HTR-8/SVneo (cell line): ENCODE data around the gene PYY.
A peak's percentile ranks its signal among the peaks of the same experiment; 100 is the strongest.
"Not testable (repeated sequence)": the region's sequence is repeated elsewhere in the genome, so short reads cannot be mapped to it uniquely, and the experiment has no call there.

ENCODE experiments used
- DNase-seq: peaks from one replicate; pipeline ENCODE4 v3.0.0; 2011; ENCODE audit warnings: low spot score, mixed read lengths; ENCODE audit not compliant: insufficient read length
- FAIRE-seq: peaks from 2 replicates; lab custom pipeline; 2011; peaks lifted over from hg19 to GRCh38; lab: Jason Lieb, UNC

PYY gene

DNA sequence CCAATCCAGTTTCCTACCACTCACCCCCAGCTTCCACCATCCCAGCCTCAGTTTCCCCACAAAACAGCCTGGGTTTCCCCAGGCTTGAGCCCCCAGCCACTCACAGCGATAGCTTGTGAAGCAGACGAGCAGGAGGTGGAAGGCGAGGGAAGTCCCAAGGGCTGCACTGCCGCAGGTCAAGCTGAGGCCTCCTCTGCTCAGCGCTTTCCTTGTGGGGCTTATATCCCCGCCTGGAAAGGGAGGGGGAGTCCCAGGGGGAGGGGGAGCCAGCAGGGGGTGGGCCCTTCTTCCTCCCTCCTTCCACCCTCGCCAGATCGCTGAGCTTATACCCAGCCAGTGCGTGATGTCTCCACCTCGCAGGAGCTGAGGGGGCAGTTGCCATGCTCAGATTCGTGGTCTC is at the start of gene PYY:
TSS of gene PYY (minus strand) at position 195 of the 400 bp plus-strand sequence. CDS start 457 bp downstream, outside the sequence.
- no peak for DNase-seq
- no peak for FAIRE-seq

DNA sequence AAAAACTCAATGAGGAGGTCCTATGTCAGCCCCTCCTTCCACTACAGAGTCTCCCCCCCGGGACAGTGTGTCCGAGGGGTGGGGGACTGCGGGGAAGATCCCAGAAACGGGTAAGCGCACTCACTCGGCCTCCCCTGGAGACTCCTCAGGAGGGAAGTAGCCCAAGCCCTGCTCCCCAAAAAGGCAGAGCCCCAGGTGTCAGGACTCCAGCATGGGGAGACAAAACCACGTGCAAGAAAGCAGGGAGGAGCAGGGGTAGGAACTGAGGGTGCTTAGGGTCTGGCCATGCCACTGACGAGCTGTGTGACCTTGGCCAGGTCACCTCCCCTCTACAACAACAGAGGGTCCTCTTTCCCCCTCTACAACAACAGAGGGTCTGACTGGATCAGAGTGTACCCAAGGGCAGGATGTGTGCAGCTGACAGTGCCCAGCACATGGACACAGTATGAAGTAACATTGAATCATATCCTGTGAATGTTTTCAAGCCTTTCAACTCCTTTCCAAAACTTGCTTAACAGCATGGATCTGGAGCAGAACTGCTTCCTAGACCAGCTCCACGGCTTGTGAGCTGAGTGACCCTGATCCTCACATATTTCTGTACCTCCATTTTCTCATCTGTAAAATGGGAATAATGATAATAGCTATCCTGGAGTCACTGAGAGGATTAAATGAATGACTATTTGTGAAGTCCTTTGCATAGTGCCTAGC is 48.6 kb upstream of the PYY start:
- DNase-seq (no peak), FAIRE-seq (peak; percentile 90)

DNA sequence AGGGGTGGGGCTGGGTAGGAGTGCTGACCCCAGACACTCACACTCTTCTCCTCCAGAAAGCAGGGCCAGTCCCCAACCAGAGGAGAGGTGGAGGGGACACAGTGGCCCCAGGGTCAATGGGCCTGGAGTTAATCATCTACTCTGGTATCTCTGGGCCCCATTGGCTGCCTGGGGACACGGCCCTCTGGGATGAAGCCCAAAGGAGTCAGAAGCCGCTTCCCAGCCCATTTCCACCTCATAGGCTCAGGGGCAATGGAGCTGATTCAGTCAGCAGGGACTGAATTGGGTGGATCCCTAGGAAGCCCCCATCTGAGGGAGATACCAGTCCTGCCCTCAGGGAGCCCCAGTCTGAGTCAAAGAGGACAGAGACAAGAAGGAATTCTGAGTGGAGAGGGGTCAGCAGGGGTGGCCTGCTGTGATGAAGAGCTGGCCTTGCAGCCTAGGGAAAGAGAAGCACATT is 47.8 kb upstream of the PYY start:
- FAIRE-seq: no peak
- DNase-seq: no peak

DNA sequence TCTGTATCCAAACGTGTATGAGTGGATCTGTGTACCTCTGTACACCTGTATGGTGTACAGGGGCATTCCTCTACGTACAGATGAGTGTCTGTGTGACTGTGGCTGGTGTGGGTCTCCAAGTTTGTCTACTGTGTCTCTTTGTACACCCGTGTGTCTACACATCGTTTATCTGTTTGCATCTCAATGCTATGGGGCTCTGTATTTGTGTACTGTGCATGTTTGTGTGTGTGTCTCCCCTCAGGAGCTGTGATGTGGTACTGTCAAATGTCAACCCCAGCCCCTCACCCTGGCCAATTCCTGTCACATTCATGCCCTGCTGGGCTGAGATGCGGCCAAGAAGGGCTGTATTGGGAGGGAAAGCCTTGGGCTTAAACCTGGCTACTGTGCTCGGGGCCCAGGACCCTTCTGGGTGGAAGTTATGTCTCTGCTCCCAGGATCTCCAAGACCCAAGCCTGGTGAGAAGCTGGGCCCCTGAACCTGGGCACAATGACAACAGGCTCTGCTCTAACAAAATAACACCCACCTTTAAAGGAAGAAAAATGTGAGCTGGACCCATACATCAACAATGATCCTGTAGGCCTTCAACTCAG is 47.2 kb upstream of the PYY start:
- no peak for DNase-seq
- FAIRE-seq: peak; percentile 52

DNA sequence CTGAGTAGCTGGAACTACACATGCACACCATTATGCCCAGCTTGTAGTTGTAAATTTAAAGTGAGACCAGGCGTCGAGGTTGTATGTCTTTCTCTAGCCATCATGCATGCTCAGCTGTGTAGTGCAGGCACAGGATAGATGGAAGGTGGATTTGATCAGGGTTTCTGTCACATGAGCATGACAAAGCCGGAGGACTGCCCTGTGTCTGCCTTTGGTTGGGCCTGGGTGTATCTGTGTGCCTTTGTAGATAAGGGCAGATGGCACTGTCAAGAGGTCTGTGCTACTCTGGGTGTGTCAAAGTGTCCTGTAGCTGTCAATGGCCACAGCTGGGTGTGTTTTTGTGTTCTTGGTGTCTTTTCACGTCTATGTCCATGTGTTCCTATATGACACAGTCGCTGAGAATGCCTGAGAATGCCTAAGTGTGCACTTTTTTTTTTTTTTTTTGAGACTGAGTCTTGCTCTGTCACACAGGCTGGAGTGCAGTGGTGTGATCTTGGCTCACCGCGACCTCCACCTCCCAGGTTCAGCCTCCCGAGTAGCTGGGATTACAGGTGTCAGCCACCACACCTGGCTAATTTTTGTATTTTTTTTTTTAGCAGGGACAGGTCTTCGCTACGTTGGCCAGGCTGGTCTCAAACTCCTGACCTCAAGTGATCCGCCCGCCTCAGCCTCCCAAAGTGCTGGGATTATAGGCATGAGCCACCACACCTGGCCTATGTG is 46.6 kb upstream of the PYY start:
- peak; percentile 76 for FAIRE-seq
- no peak for DNase-seq

DNA sequence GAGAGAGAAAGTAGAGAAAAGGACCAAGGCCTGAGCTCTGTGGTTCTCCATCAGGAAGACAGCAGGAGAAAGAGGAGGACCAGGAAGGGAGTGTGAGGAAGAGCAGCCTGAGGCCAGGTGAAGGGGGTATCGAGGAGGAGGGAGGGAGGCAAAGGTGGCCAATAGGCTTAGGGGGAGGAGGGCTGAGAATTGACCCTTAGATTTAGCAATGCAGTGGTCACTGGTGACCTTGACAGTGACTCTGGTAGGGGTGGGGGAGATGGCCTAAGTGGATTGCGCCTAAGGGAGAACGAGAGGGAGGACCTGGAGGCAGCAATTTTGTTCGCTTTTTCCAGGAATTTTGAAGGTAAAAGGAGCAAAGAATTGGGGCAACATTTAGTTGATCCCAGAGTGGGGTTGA is 45.3 kb upstream of the PYY start:
- FAIRE-seq: peak; percentile 60

DNA sequence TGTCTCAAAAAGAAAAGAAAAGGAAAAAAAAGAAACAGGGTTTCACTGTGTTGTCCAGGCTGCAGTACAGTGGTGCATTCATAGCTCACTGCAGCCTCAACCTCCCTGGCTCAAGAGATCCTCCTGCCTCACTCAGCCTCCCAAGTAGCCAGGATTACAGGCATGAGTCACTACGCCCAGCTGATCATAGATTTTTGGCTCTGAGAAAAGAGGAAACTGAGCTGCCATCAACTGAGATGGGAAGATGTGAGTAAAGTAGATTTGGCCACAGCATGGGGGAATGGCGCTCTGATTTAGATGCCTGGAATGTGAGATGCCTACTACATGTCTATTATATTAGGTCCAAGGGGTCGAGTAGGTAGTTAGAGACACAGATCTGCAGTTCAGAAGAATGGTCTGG is 44.8 kb upstream of the PYY start:
- FAIRE-seq (peak; percentile 80), DNase-seq (no peak)

More for the DNA sequence above, 45.3 kb upstream of the PYY start:
- DNase-seq: no peak

DNA sequence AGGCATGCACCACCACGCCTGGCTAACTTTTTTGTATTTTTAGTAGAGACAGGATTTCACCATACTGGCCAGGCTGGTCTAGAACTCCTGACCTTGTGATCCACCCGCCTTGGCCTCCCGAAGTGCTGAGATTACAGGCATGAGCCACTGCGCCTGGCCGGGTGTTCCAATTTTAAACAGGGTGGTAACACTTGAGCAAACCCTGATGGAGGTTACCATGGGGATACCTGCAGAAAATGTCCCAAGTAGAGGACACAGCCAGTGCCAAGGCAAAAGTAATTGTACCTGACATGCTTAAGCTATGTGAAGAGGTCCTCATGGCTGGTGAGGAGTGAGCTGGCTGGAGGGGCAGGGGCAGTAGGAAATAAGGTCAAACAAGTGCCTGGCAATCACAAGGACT is 43.4 kb upstream of the PYY start:
- DNase-seq, FAIRE-seq: not testable (repeated sequence)

DNA sequence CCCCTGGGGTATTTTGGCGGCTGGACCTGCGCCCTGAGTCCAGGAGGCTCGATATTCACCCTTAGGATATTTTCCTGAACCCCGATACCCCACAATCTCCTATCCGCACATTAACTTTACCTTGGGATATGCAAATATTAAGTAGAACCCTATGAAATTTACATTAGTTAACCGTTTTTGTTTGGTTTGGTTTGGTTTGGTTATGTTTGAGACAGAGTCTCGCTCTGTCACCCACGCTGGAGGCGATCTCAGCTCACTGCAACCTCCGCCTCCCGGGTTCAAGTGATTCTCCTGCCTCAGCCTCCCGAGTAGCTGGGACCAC is 41.4 kb upstream of the PYY start:
- no peak for DNase-seq
- no peak for FAIRE-seq

DNA sequence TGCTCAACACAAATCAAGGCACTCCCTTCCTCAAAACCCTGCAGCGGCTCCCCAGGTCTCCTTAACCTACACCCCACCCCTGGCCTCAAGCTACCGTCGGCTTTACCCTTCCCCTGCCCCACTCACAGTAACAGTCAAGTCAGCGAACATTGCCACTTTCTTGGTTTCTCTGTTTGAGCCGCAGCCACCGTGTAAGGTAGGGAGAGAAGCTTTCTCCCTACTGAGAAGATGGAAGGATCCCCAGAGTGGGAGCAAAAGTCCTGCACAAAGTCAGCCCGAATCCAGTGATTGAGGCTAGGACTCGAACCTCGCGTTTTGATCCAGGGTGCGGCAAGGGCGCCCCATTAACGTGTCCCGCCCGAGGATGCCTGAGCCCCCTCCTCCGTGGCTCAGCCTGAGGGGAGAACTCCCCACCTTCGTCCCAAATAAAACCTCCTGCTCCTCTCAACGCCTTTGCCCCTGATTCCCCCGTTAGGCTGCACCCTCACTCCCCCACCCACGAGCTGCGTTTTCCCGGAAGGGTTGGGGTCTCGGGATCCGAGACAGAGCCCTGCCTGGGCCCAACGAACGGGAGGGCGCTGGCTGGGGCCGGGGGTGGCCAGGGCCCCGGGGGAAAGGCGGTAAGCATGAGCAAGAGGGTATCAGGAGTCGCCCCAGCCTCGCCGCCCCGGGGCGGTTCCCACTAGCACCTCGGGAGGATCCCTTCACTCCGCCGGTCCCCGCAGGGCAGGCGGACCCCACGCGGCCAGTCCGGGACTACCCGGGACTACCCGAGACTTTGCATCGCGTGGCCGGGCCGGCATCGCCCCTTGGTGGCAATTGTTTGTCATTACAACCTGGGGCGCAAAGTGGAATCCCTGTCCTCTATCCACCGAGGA is 40.8 kb upstream of the PYY start:
- FAIRE-seq: peak; percentile 75
- peak; percentile 84 for DNase-seq

DNA sequence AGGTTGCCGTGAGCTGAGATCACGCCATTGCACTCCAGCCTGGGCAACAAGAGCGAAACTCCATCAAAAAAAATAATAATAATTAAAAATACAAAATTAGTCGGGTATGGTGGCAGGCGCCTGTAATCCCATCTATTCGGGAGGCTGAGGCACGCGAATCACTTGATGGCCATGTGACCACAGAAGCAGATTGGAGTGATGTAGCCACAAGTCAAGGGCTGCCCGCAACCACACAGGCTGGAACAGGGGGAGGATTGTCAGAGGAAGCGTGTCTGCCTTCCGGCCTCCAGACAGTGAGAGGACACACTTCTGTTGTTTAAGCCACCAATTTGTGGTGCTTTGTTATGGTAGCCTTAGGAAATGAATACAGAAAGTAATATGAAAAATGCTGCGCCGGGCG is 38.9 kb upstream of the PYY start:
- no peak for DNase-seq
- FAIRE-seq: no peak

DNA sequence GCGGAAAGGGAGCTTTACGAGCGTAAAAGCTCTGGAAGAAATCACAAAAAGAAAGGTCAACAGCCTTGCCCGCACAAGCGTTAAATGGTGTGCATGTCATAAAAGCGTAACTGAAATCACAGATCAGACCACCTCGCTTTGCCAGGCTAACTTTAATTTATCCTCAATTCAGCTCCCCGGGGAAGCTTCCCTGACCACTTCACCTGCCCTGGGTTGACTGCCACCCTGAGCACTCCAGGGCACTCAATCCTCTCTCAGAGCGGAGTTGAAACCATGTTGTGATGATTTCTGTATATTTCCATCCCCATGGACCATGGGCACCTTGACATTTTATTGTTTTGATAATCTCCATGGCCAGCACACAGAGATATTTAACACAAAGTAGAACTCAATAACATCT is 34.6 kb upstream of the PYY start:
- FAIRE-seq: peak; percentile 52

DNA sequence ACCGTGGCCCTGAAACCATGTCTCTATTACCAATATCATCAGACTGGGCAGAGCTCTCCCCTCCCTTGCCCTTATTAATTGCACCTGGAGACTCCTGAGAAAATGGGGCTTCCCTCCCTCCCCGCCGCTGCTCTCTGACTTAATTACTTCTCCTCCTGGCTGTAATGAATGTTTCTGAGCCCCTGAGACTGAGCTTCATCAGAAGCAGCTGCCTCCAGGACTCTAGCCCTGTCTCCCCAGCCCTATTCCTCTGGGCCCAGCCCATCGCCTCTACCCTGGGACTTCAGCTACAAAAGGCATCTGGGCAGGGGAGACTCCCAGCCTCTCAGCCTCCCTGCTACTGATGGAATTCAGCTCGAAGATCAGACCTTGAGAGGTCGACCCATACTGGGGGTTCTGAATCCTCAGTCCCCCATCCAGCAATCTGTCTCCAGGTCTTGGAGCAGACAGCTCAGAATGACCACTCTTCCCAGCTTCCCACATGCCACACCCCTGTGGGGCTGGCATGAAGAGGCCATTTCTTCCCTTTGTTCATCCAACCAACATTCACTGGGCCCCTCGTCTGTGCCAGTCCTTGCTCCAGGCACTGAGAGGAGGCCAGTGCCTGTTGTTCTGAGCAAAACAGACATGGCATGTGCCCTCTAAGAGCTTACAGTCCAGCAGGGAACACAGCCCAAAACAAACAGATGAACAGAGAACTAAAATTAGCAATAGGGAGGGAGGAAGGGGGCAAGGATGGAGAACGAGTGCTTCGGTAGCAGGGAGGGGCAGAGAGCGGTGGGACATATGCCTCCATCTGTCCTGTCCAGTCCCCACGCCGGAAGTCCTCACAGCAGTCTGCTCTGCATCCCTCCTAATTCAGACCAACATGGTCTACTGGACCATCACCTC is 33.6 kb upstream of the PYY start:
- FAIRE-seq (no peak), DNase-seq (no peak)

More for the DNA sequence above, 34.6 kb upstream of the PYY start:
- DNase-seq: no peak

DNA sequence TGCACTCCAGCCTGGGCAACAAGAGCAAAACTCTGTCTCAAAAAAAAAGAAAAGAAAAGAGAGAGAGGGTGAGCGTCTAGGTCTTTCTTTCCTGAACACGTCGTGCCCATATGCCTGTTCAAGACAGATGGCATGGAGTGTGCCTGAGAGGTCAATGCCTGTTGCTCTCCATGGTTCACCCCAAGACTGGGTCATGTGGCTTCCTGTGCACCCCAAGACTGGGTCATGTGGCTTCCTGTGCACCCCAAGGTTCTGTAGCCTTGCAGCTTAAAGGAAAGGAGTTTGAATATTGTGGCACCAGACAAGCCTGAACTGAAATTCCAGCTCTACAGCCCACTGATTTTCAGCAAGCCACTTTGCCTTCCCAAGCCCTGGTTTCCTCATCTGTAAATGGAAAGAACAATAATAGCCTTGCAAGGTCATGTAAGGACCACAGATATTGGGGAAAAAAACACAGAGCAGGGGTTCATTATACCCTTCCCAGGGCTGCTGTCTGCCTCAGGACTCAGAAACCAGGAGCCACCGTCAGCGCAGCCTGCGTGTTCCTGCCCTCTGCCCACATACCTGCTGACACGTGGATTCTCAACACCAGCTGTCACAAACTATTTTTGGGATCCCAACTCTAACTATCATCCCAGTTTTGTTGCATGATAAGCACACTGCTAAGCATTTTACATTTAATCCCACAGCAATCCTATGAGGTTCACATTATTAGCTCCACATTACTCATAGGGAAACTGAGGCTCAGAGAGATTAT is 32.7 kb upstream of the PYY start:
- FAIRE-seq (no peak), DNase-seq (no peak)

DNA sequence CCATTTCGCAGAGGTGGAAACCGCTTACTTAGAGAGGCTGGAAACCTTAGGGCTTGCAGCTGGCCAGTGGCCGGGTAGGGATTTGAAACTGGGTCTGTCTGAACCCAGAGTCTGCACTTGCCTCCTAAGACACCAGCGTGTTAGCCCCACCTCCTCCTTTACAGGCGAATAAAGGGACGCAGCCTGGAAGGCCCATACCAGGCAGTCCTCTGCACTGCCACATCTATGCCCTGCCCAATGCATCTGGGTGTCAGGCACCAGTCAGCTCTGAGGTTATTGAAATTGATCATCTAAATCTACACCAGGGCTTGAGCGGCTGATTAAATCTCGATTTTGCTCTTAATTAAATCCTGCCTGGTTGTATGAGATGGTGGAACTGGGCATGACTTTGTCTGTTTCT is 30.8 kb upstream of the PYY start:
- FAIRE-seq (no peak), DNase-seq (no peak)

DNA sequence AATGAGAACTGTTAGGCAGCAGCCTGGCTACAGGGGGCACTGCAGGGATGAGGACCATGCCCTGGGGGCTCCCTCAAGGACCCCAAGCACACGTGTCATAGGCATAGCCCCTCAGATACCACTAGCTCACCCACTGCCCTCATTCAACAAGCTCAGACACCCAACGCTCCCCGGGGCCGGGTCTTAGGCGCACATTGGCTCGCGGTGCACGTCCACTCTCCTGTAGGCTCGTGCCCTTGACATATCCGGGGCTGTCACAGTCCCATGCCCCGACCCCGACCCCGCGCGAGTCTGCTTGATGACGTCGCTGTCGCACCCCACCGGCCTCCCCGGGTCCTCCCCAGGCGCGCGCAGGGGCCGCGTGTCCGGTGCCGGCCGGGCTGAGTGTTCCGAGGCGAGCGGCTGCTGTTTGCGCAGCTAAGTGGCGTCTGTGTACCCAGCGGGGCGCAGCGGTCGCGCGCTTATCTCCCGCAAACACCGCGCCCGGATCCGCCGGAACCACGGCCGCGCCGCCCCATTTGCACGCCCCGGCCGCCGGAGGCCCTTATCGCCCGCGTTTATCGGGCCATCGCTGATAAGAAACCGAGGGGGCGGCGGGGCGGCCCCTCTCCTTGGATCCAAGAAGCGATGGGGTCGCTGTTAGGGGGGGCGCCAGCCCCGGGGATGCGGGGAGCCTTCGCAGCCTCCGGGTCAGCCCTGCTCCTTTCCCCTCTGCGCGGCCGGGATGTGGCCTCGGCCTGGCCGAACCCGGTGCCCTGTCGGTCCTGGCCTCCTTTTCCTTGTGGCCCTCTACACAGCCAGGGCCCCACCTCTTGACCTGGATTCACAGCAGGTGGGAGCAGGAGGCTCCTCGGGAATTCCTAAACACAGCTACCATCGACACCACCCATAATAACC is 30.0 kb upstream of the PYY start:
- no peak for FAIRE-seq
- no peak for DNase-seq

DNA sequence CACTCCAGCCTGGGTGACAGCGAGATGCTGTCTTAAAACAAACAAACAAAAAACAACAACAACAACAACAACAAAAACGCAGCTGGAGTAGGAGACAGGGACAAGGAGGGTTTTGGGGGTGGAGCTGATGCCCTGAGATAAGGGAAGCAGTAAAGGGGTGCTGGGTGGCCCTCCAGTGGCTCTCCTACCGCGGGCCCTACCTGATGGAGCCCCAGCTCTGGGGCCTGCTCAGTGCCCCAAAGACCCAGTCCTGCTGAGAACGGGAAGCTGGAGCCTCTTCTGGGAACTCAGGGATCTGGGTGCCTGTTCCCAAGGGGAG is 29.4 kb upstream of the PYY start:
- FAIRE-seq: no peak

DNA sequence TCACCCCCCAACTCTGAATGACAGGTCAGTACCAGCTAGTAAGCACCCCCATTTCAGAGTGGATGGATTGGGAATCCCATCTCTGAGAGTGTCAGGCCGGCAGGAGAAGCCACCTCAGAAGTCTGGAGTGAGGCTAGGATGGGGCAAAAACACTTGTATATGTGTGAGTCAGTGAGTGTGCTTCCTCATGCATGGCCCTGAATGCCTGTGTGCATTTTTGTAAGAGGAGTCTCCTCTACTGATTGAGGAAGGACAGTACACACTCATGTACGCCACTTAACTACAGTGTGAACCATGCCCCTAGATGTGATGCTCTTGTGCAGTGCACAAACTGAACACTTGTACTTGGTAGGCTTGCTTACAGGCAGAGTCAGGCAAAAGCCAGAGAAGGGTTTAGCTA is 28.4 kb upstream of the PYY start:
- FAIRE-seq: peak; percentile 72
- DNase-seq: no peak

More for the DNA sequence above, 29.4 kb upstream of the PYY start:
- DNase-seq: no peak
